Right lobe of liver (tissue), 6 donors: ENCODE results near the gene FAM83B. TPM values are rescaled to one million over a fixed set of nuclear protein-coding genes. Genes with fewer than 3 reads are reported as not detected.

Source experiments
- ATAC-seq, 4 donors: fragments of 200-7000 bp; cut with Tn5 transposase; one replicate each; pipeline ENCODE4 v1.9.1; 2020; ENCODE audit warnings: mild to moderate bottlenecking in 4 of 4, moderate library complexity in 4 of 4
- DNase-seq, 3 donors: peaks; one replicate each; pipeline ENCODE4 v3.0.0-alpha.2; 2020
- H3K27ac ChIP-seq, 3 donors: fragments of 200-600 bp; one replicate each; pipeline ENCODE4 v1.8.0; 2022
- H3K27me3 ChIP-seq, 2 donors: fragments of 200-600 bp; one replicate each; pipeline ENCODE4 v1.8.0; 2022
- H3K36me3 ChIP-seq, 4 donors: fragments of 200-600 bp; sonication (generic) in 1 of 4; one replicate each; pipeline versions ENCODE4 v1.5.1 to v1.8.0; 2017 to 2022; ENCODE audit warnings: control low read depth in 1 of 4
- H3K4me1 ChIP-seq, 4 donors: fragments of 200-600 bp; sonication (generic) in 1 of 4; one replicate each; pipeline versions ENCODE4 v1.5.1 to v1.8.0; 2017 to 2022; ENCODE audit warnings: control low read depth in 1 of 4
- H3K4me3 ChIP-seq, 3 donors: fragments of 200-600 bp; one replicate each; pipeline ENCODE4 v1.8.0; 2022
- H3K9me3 ChIP-seq, 4 donors: fragments of 200-600 bp; sonication (generic) in 1 of 4; one replicate each; pipeline versions ENCODE4 v1.5.1 to v1.8.0; 2017 to 2022; ENCODE audit warnings: control low read depth in 1 of 4
- POLR2A ChIP-seq: fragments of 450-650 bp; IDR thresholded peaks from one replicate; pipeline ENCODE4 v1.6.1; 2017; ENCODE audit warnings: antibody characterized with exemption, mild to moderate bottlenecking
- WGBS: methylation state at CpG from one replicate; pipeline ENCODE4 v1.1.6; 2018; ENCODE audit warnings: low coverage, low lambda C conversion rate; ENCODE audit not compliant: insufficient coverage; ENCODE audit errors: missing lambda C conversion rate; 5-methylcytosine and 5-hydroxymethylcytosine counted together
- intact Hi-C, 2 donors: fragments of 100-400 bp; cut with DNase I; formaldehyde crosslinking; loops; one replicate each; pipeline versions ENCODE4 v1.11.2 to v1.14.1; 2022
- total RNA-seq, 6 experiments: library from RNA; depleted of rRNA in 2 of 6; stranded (reverse); fragments of >200 nt in 2 of 6; fragmentation: NEBNext Ultra II Directional in 3 of 6; extraction: Animal tissue kit (Norgen Biotek cat#: 25700) in 3 of 6; gene quantifications; one replicate each; pipeline versions ENCODE4 v1.1.0 to v1.2.4, GENCODE V29; 2016 to 2023
- TF ChIP-seq, protein P1 (sequence below), 4 donors: fragments of 200-600 bp in 3 of 4; fragments of 450-650 bp in 1 of 4; IDR thresholded peaks; one replicate each; pipeline versions ENCODE4 v1.5.1 to v1.8.0; 2016 to 2022; ENCODE audit warnings: antibody characterized with exemption in 4 of 4, mild to moderate bottlenecking in 2 of 4
- donor health status: DM: no; HTN: yes; CAD: no.
- donor health status: DM: no; HTN: no; CAD: no.
- donor health status: DM: no; HTN: no; CAD: no.
- donor health status: DM: no; HTN: yes; CAD: no.
- donor health status: DM: no; HTN: yes; CAD: no.

Gene FAM83B
- total RNA-seq, 6 experiments from 2014 or later = 0.07 to 0.55 (median 0.18) TPM

- intact Hi-C loops = no loop called here
- WGBS = 54% methylated on average over 2 of the region's 2 CpGs
- H3K4me1 ChIP-seq = no peaks in the 10 kb centered on the region
- DNase-seq = no peak
- no peak for TF ChIP-seq POLR2A
- TF ChIP-seq, protein P1, sequence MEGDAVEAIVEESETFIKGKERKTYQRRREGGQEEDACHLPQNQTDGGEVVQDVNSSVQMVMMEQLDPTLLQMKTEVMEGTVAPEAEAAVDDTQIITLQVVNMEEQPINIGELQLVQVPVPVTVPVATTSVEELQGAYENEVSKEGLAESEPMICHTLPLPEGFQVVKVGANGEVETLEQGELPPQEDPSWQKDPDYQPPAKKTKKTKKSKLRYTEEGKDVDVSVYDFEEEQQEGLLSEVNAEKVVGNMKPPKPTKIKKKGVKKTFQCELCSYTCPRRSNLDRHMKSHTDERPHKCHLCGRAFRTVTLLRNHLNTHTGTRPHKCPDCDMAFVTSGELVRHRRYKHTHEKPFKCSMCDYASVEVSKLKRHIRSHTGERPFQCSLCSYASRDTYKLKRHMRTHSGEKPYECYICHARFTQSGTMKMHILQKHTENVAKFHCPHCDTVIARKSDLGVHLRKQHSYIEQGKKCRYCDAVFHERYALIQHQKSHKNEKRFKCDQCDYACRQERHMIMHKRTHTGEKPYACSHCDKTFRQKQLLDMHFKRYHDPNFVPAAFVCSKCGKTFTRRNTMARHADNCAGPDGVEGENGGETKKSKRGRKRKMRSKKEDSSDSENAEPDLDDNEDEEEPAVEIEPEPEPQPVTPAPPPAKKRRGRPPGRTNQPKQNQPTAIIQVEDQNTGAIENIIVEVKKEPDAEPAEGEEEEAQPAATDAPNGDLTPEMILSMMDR (IDR thresholded peaks at IDR 0.05) = no peak
- H3K36me3 ChIP-seq = no peaks in the 10 kb centered on the region
- H3K27me3 ChIP-seq = no peaks in the 10 kb centered on the region
- H3K27ac ChIP-seq = no peak overlapping the region
- H3K4me3 ChIP-seq = no peak overlapping the region
- H3K9me3 ChIP-seq = no peaks in the 10 kb centered on the region
- no peak for ATAC-seq
These were observed 27.9 kb downstream of the FAM83B start for GRCh38 chr6:54874349-54875048.

DNA sequence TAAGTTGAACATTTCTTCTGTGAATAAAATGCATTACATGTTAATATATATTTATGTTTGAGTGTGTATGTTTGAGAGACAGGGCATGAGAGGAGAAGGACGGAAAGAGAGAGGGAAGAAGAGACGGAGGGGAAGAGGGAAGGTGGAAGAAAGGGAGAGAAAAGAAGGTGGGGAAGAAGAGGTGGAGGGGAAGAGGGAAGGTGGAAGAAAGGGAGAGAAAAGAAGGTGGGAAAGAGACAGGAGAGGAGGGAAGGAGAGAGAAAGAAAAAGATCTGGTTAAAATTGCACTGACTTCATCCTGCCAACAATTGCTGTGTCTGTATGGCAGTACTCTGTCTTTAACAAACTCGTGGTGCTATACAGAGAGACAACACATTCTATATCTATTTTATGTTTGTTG, 29.0 kb downstream of the FAM83B start:
- Histone ChIP-seq H3K4me1 (no peaks in the 10 kb centered on the region), H3K27me3 (no peaks in the 10 kb centered on the region), H3K4me3 (no peak overlapping the region), H3K9me3 (no peaks in the 10 kb centered on the region), H3K36me3 (no peaks in the 10 kb centered on the region), H3K27ac (no peak overlapping the region)
- DNase-seq (no peak), ATAC-seq (no peak)
- intact Hi-C loops = no loop called here
- TF ChIP-seq, protein P1 (IDR thresholded peaks at IDR 0.05) = no peak
- no peak for TF ChIP-seq POLR2A
- 55% methylated on average over 3 of the region's 3 CpGs for WGBS

- no peak overlapping the region for H3K27ac ChIP-seq
- H3K27me3 ChIP-seq = no peaks in the 10 kb centered on the region
- TF ChIP-seq, protein P1 (IDR thresholded peaks at IDR 0.05) = no peak
- no peak for TF ChIP-seq POLR2A
- H3K36me3 ChIP-seq = no peaks in the 10 kb centered on the region
- H3K4me1 ChIP-seq = no peaks in the 10 kb centered on the region
- no peaks in the 10 kb centered on the region for H3K9me3 ChIP-seq
- WGBS = 60% methylated on average over 8 of the region's 8 CpGs
- no peak for DNase-seq
- intact Hi-C loops = no loop called here
- H3K4me3 ChIP-seq = no peak overlapping the region
- no peak for ATAC-seq
These were observed 29.8 kb downstream of the FAM83B start for GRCh38 chr6:54876365-54876764.

DNA sequence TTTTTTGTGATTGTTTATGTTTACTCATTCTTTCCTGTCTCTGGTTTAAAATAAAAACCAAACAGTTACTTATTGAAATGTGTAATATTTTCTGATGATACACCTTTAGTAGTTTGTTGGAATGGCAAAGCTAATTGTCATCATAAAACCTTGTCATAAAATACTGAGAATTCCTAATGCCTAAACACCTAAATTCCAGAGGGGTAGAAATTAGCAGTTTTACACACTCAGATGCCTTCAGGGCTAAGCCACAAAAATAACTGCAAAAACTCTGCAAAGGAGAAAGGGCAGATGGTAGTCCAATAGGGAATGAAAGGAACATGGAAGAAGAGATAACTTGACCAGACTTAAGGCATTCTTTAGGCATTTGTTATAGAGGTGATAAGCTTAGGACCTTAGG, 30.3 kb downstream of the FAM83B start:
- DNase-seq (no peak), ATAC-seq (no peak)
- H3K27ac ChIP-seq = no peak overlapping the region

More for the DNA sequence above, 30.3 kb downstream of the FAM83B start:
- Histone ChIP-seq H3K27me3 (no peaks in the 10 kb centered on the region), H3K9me3 (no peaks in the 10 kb centered on the region), H3K4me3 (no peak overlapping the region), H3K36me3 (no peaks in the 10 kb centered on the region), H3K4me1 (no peaks in the 10 kb centered on the region)
- intact Hi-C loops = no loop called here
- TF ChIP-seq, protein P1 (IDR thresholded peaks at IDR 0.05) = no peak
- no peak for TF ChIP-seq POLR2A
